ENCODE data around the gene RAD51C.
"Not testable (repeated sequence)": the region's sequence is repeated elsewhere in the genome, so short reads cannot be mapped to it uniquely, and the experiment has no call there.

Gene RAD51C

DNA sequence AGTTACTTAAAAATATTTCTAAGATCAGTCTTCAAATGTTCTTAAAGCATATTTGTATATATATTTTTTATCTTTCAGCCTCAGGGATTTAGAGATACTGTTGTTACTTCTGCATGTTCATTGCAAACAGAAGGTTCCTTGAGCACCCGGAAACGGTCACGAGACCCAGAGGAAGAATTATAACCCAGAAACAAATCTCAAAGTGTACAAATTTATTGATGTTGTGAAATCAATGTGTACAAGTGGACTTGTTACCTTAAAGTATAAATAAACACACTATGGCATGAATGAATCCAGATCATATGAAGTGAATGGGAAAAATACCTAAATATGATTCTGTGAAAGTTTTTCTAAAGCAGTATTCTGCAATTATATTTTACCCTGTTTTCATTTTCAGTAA lies 41.6 kb downstream of the RAD51C start:
- in situ Hi-C loops (cut with HindIII; ENCODE audit: low sequenced_read_pairs), result no loop called here

DNA sequence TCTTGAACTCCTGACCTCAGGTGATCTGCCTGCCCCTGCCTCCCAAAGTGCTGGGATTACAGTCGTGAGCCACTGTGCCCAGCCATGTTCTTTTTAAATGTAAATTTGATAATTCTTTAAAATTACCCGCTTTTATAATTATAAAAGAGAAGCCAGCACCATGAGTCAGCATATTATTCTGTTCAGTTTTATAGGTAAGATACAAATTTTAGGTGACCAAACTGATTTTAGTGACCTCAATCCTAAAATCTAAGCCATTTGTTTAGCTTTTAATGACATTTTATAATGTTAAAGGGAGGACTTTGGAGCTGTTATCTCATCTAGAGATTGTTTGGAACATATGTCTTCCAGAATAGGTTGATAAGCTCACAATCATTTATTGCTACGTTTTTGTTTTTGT lies 42.4 kb downstream of the RAD51C start:
- in situ Hi-C loops (cut with HindIII; ENCODE audit: low sequenced_read_pairs), result no loop called here

DNA sequence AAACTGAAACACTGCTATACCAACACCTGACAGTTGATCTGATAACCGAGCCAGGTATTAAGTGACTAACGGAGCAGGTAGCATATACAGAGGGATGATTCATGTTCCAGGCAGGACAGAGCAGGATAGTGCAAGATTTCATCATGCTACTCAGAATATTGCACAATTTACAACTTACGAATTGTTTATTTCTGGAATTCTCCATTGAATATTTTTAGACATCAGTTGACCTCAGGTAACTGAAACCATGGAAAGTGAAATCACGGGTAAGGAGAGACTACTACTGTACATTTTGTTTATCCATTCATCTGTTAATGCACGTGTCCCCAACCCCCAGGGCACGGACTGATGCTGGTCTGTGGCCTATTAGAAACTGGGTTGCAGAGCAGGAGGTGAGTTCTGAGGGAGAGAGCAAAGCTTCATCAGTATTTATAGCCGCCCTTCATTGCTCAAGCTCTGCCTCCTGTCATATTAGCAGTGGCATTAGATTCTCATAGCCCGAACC lies 48.8 kb downstream of the RAD51C start:
- in situ Hi-C loops (cut with HindIII; ENCODE audit: low sequenced_read_pairs), result no loop called here

DNA sequence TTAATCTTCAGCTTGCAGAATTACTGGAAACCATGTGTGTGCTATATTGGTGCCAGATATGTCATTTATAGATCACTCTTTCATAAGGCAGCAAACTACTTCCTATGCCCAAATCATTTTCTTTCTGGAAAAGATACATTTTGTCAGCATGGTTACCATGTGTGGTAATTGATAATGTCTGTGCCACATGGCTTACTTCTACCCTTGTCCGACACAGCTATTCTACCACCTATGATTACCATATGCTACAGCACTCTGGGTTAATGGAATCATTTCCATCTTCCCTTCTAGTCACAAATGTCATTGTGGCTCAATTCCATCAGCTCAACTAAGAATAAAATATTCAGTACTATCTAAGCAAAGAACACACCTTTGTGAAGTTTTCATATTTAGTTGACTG lies 55.3 kb downstream of the RAD51C start:
- in situ Hi-C loops (cut with HindIII; ENCODE audit: low sequenced_read_pairs), result no loop called here

DNA sequence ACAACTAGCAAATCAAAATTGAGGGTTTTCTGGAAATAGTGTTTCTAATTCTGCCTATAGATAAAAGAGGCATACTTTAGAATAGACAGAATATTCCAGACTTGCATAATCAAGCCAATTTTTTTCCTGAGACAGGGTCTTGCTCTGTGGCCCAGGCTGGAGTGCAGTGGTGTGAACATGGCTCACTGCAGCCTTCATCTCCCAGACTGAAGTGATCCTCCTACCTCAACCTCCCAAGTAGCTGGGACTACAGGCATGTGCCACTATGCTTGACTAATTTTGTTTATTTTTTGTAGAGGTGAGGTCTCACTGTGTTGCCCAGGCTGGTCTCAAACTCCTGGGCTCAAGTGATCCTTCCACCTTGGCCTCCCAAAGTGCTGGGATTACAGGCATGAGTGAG lies 57.2 kb downstream of the RAD51C start:
- in situ Hi-C loops (cut with HindIII; ENCODE audit: low sequenced_read_pairs), result not testable (repeated sequence)

DNA sequence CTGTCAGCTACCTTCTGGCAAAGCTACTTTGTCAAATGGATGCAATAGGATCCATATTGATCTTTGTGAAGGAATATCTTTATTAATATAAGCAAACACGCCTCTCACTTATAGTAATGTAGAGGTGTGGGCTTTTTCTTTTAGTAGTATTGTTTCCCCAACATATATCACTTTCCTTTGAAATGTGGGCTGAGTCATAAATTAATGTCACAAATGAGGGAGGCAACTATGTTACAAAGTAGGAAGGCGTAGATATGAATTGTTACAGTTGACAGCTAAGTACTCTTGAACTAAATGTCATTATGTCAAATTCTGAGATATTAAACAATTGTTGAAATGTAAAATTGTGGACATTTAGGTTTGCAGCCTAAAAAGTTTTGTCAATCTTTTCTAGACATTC lies 60.6 kb downstream of the RAD51C start:
- in situ Hi-C loops (cut with HindIII; ENCODE audit: low sequenced_read_pairs), result no loop called here

DNA sequence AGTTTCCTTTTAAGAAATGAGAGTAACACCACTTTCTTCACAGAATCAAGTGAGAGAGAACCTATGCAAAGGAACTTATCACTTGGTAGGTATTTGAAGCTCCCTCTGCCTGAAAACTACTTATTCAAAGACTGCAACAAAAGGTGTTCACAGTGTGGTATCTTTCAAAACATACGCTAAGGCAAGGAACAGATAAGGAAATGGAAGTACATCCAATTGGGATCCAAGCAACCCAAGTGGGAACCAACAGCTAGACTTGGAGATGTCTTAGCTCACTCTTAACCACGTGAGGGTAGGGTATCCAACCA lies 62.8 kb downstream of the RAD51C start:
- in situ Hi-C loops (cut with HindIII; ENCODE audit: low sequenced_read_pairs), result no loop called here

DNA sequence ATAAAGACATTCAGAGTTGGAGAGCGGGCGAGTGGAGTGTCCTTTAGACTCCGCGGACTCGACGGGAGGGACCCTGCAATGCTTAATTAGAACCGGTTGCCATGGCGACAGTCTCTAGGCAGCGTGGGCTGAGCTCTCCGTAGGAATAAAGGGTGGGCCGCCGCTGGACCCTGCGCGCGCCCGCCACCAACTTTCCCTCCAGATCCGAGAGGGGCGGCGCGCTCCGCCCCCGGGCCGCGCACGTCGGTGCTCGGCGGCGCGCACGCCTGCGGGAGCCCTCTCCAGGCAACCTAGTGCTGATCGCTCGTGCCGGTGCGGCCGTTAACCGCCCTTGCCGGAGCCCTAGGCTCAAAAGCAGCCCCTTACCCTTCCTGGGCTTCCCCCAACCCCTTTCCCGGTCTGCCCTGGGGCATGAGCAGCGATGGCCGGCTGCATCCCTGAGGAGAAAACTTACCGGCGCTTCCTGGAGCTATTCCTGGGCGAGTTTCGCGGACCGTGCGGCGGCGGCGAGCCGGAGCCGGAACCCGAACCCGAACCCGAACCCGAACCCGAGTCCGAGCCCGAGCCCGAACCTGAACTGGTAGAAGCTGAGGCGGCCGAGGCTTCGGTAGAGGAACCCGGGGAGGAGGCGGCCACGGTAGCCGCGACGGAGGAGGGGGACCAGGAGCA lies 63.3 kb downstream of the RAD51C start, which contains the start of gene PPM1E:
Gene PPM1E (plus strand): TSS at position 278 of the 669 bp plus-strand sequence.
- in situ Hi-C loops (cut with HindIII; ENCODE audit: low sequenced_read_pairs), result no loop called here

DNA sequence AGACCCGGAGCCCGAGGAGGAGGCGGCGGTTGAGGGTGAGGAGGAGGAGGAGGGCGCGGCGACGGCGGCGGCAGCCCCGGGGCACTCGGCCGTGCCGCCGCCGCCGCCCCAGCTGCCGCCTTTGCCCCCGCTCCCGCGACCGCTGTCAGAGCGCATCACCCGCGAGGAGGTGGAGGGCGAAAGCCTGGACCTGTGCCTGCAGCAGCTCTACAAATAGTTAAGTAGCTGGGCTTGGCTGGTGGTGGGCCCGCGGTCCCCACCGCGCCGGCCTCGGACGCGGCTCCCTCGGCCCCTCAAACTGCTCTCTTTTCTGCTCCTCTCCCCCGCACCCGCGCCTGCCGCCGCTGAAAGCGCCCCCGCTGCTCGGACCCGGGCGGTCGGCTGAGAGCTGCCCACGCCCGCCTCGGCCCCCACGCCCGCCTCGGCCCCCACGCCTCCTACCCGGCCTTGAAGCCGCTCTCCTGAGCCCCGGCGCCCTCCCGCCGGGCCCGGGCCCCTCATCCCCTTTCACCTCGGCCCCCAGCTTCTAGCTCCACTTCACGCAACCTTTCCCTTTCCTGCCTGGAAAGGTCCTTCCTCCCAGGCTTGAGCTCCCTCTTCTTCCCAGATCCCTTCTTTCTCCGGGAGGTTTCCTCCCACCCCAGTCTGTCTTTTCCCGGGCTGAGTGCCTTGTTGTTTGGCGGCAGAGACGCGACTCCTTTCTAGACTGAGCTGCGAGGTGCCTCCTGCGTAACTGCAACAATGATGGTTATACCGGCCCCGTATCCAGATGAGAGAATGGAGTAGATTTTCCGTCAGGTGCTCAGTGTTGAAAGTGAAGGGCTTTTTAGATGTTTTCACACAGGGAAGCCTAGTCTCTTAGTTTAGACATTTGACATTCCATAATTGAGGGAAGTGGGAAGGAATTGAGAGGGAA lies 64.1 kb downstream of the RAD51C start:
- in situ Hi-C loops (cut with HindIII; ENCODE audit: low sequenced_read_pairs), result no loop called here

DNA sequence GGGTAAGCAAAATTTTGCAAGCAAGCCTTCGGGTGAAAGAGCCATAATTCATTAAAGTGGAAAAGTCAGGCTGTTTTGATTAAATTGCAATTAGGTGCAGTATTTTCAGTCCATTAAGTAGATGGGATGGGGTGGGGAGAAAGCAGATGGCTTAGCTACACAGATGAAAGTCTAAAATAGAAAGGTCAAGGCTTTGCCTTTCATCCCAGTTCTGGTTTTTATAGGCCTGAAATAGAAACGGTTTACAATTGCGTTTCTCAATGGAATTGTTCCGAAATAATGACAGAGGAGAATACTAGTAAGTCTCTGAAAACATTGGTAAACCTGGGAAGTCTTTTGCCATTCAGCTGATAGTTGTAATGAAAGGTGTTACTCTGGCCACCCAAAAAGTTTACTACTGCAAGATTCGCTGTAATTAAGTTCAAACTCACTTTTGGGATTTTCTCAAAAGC lies 64.8 kb downstream of the RAD51C start:
- in situ Hi-C loops (cut with HindIII; ENCODE audit: low sequenced_read_pairs), result no loop called here

DNA sequence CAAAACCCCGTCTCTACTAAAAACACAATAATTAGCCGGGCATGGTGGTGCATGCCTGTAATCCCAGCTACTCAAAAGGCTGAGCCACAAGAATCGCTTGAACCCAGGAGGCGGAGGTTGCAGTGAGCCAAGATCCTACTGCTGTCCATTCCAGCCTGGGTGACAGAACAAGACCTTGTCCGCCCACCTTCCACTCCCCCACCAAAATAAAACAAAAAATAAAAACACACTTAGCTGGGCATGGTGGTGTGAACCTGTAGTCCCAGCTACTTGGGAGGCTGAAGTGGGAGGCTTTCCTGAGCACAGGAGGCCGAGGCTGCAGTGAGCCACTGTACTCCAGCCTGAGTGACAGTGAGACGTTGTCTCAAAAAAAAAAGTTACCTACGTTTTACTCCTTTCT lies 66.5 kb downstream of the RAD51C start:
- in situ Hi-C loops (cut with HindIII; ENCODE audit: low sequenced_read_pairs), result no loop called here

DNA sequence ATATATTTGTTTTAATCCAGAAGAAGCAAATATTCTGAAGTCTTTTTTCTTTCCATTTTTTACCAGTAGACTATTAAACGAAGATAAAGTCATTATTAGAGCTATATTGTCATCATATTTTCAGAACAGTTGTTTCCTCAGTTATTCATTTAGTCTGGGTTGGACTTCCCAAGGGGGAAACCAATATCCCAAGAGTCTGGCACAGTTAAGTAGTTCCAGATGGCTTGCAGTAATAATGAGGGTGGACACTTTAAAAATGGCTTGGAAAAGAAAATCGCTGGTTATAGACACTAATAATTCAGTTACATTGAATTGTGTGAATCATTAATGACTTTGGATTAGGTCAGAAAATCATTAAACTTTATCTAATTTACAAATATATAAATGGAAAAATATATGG lies 67.1 kb downstream of the RAD51C start:
- in situ Hi-C loops (cut with HindIII; ENCODE audit: low sequenced_read_pairs), result no loop called here

DNA sequence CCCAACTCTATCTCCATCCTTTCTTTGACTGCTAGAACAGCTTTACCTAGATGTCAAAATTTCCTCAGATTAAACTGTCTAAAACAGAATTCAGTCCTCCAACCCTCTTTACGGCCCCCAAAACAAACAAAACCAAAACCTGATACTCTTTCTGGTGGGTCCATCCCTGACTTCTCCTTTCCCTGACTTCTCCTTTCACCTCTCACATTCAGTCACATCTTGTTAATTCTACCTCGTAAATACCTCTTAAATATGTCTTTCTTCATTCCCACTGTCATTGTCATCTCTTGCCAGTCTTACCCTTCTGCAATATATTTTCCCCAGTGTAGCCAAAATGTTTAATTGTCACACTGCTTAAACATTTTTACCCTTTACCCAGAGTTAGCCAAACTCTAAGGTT lies 67.8 kb downstream of the RAD51C start:
- in situ Hi-C loops (cut with HindIII; ENCODE audit: low sequenced_read_pairs), result no loop called here

DNA sequence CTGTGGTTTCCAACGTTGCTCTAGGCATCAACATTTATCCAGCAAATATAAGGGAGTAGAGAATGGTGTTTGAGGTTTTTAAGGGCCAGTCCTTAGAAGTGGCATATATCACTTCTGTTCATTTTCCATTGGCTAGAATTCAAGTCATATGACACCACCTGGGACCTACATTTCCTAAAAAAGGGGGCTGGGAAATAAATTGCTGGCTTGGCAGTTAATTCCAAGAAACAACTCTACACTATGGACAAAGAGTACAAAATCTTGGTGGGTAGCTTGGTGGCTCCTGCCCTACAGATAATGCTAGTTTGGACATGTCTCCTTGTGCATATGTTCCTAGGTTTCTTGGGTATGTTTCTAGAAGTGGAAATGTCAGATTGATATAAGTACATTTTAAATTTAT lies 70.9 kb downstream of the RAD51C start:
- in situ Hi-C loops (cut with HindIII; ENCODE audit: low sequenced_read_pairs), result no loop called here

DNA sequence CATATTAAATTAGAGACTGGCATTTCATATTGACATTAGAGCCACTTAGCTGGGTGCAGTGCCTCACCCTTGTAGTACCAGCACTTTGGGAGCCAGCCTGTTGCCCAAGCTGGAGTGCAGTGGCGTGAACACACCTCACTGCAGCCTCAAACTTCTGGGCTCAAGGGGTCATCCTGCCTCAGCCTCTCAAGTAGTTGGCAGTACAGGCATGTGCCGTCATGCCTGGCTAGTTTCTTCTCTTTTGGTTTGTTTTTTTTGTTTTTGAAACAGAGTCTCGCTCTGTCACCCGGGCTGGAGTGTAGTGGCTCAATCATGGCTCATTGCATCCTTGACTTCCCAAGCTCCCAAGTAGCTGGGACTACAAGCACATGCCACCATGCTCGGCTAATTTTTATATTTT lies 72.0 kb downstream of the RAD51C start:
- in situ Hi-C loops (cut with HindIII; ENCODE audit: low sequenced_read_pairs), result no loop called here

DNA sequence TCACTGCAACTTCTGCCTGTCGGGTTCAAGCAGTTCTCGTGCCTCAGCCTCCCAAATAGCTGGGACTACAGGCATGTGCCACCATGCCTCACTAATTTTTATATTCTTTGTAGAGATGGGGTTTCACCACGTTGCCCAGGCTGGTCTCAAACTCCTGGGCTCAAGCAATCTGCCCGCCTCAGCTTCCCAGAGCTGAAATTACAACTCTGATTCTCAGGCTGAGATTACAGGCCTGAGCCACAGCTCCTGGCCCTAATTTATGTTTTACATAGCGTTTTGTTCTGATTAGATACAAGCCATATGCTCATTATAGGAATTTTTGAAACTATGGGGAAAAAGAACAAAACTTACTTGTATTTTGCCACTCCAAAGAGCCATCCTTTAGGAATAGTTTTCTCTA lies 86.1 kb downstream of the RAD51C start:
- in situ Hi-C loops (cut with HindIII; ENCODE audit: low sequenced_read_pairs), result not testable (repeated sequence)

DNA sequence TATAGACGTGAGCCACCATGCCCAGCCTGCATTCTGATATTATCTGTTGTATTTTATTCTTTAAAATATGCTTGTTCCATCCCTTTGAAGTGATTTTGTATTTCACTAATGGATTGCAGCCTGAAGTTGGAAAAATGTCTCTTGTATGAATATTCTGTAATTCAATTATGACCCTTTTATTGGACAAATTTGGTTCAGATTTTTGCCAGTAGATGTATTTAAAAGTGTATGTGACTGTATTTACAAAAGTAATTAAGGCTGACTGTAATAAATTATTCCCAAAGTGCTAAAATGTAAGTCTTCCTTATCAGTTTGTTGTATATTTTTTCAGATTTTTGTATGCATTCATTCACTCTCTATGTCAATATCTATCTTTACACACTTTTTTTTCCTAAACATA lies 87.0 kb downstream of the RAD51C start:
- in situ Hi-C loops (cut with HindIII; ENCODE audit: low sequenced_read_pairs), result no loop called here

DNA sequence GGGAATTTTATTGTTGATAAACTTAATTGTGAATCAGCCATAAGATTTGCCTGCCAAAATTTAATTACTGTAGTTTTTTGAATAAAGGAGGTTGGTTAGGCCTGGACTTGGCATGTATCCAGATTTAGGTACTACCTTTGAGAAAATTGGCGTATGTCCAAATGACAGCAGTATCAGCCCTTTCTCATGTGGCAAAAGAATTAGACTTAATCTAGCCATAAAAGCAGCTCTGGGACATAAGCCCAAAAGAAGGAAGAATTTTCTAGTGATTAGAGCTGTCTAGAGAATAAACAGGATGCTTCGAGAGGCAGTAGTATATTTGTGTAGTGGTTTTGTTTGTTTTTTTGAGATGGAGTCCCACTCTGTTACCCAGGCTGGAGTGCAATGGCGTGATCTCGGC lies 91.0 kb downstream of the RAD51C start:
- in situ Hi-C loops (cut with HindIII; ENCODE audit: low sequenced_read_pairs), result no loop called here

DNA sequence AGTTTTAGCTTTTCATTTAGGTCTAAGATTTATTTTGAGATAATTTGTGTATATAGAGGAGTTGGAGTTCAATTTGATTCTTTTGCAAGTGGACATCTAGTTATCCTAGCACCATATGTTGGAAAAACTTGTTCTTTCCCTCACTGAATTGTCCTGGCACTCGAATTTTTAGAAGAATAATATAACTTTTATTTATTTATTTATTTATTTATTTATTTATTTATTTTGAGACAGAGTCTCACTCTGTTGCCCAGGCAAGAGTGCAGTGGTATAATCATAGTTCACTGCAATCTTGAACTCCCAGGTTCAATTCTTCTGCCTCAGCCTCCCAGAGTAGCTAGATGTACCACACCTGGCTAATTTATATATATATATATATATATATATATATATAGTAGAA lies 92.7 kb downstream of the RAD51C start:
- in situ Hi-C loops (cut with HindIII; ENCODE audit: low sequenced_read_pairs), result no loop called here
